ENCODE results near the gene HERPUD2.
"Not testable (repeated sequence)": the region's sequence is repeated elsewhere in the genome, so short reads cannot be mapped to it uniquely, and the experiment has no call there.

Gene HERPUD2

DNA sequence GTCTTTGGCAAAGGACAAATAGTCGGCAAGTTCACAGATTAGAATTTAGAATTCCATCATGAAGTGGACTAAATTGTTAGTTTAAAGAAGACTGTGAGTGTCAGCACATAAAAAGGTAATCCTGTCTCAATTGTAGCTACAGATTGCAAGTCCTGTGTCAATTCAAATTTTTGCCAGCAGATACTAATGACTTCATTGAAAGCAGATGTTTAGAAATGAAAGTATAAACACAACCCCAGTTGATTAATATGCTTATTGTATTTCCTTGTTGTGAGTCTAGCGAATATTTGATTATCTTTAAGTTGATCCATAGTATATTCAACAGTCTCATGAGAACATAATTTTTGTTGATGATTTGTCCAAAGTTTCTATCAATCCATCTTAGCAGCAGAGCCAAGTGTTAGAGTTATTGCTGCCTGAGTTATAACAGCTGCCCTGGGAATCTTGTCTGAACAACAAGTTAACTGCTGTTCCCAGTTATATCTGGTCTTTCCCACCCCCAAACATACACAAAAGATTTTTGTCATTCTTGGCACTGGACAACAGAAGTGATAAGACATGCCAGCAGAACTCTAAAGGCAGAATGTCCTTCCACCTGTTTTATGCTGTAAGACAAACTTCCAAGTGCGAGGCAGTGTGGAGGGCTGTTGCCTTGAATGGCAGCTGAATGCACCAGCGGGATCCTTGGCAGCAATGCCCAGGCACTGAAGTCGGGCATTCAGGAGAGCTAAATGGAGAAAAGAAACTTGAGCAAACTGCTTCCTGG lies 21.3 kb upstream of the HERPUD2 start:
- in situ Hi-C loops (cut with HindIII; ENCODE audit: low sequenced_read_pairs), result loop anchor here (25.0 kb wide), 1 partner anchor 171 kb away; no protein-coding TSS in a partner anchor

DNA sequence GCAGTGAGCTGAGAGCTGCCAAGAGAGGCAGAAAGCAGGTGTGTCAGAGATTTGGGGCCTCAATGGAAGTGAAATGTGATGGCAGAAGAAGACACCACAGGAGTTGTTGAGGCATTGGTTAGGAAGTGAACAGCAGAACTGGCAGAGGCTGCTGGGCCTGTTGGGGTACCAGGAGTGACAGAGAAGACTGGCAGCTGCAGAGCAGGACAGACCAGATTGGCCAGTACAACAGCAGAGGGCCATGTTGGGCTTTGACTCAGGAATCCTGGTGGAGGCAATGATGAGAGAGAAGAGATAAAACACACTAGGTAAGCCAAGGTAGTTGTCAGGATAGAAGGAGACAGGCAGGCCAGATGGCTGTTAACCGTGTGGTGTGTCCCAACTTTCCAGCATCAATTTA lies 19.9 kb upstream of the HERPUD2 start:
- in situ Hi-C loops (cut with HindIII; ENCODE audit: low sequenced_read_pairs), result loop anchor here (25.0 kb wide), 1 partner anchor 172 kb away; no protein-coding TSS in a partner anchor

DNA sequence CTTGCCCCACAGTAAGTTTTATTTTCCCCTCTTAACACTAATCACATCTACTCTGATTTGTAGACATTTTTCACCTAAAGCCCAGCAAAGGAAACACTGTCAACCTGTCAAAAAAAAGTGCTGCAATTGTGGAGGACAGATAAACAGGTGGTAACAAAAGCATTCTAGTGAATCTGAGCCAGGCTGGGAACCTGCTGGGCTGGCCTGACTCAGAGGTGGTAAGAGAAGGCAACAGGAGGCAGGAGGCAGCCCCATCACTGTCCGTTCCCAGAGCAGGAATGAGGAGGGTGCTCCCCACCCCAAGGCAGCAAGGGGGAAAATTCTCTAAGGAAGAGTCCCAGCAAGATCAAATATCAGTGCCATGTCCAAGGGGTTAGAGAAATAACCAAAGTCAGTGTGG lies 19.5 kb upstream of the HERPUD2 start:
- in situ Hi-C loops (cut with HindIII; ENCODE audit: low sequenced_read_pairs), result loop anchor here (25.0 kb wide), 1 partner anchor 173 kb away; no protein-coding TSS in a partner anchor

DNA sequence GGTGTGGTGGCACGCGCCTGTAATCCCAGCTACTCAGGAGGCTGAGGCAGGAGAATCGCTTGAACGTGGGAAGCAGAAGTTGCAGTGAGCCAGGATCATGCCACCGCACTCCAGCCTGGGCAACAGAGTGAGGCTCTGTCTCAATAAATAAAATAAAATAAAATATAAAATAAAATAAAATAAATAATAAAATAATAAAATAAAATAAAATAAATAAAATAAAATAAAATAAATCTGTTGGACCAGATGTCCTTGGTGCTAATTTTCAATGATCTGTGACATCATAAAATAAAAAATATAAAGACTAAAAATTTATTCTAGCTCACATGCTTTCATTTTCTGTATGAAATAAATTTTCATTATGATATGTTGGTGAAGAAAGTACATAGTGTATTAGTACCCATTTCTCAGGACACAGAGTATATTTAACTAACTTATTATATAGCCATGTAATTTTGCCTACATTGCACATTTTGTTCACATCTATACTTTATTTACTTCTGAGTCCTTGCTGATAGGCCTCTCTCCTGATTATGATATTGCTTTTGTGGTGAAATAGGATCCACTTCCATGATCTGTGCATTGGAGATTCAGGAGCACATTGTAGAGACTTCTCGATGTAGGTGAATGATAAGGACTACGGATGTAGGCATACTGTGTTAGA lies 17.8 kb upstream of the HERPUD2 start:
- in situ Hi-C loops (cut with HindIII; ENCODE audit: low sequenced_read_pairs), result loop anchor here (25.0 kb wide), 1 partner anchor 175 kb away; no protein-coding TSS in a partner anchor

DNA sequence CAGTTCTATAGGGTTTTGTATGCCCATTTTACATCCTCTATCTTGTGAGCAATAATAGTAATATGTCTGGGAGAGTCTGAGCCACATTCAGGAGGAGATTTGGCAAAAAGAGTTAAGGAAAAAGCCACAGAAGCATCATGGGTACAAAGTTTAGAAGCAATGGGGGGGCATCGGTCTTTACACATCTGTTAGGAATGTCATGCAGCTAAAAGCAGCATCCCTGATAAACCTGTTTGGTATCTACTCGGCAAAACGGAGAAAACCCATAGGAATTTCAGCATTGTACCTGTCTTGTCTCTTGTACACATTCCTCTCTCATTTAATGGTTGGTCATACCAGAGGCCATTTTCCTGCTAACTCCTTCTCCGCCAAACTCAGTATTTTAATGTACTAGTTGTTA lies 12.5 kb upstream of the HERPUD2 start:
- in situ Hi-C loops (cut with HindIII; ENCODE audit: low sequenced_read_pairs), result loop anchor here (25.0 kb wide), 1 partner anchor 180 kb away; no protein-coding TSS in a partner anchor

DNA sequence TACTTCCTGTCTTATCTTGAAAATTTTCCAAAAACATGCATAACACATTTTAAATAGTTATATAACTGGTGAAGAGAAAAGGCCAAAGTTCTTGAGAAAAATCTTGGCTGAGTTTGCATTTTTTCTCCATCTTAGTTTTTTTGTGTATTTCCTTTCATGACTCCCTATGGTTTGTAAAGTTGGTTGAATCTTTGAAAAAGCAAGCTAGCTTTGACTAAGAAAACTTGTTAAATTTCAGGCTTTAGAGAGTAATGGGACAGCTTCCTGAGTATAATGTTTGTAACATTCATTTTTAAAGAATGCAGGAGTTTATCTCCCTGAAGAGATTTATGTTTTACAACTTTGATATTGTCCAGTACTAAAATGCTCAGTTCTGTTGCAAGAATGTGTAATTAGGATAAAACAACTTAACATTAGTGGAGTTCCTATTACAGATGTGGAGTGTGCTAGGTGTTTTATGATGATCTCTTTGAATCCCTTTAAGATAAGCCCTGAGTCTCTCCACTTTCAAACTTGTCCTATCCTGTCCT lies 11.1 kb upstream of the HERPUD2 start:
- in situ Hi-C loops (cut with HindIII; ENCODE audit: low sequenced_read_pairs), result loop anchor here (25.0 kb wide), 1 partner anchor 181 kb away; no protein-coding TSS in a partner anchor

DNA sequence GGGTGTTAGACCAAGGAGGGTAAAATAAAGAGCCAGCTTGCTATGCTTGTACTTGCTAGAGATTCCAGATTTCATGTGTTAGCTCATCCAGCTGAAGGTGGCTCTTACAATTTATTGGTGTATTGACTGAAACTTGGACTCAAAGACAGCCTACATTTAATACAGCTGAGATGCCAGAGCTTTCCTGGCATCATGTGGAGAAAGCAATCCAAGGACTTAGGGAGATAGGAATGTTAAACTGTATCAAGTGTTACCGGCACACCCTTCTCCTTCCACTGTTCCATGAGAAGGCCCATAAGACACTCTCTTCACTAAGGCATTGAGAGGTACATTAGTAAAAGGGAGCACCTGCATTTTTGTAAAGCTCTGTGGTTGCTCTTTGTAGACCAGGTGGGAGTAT lies 9.3 kb upstream of the HERPUD2 start:
- in situ Hi-C loops (cut with HindIII; ENCODE audit: low sequenced_read_pairs), result loop anchor here (25.0 kb wide), 1 partner anchor 183 kb away; no protein-coding TSS in a partner anchor

DNA sequence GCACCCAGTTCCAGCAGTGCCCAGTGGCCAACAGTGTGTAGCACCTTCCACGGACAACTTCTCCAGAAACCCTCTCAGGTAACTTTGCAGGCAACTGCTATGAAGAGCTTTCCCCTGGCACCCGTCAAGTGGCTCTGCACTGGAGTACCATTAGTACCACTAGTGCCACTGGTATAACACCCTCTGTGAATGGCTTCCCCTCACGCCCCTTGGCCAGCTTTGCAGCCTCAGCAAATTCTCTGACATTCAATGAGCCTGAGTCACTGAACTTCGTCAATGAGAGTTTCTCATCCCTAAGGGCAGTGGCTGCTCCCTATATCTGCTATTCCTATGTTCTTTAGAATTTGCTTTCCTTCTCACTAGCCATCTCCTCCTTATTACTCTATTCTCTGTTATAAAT lies 7.6 kb upstream of the HERPUD2 start:
- in situ Hi-C loops (cut with HindIII; ENCODE audit: low sequenced_read_pairs), result loop anchor here (25.0 kb wide), 1 partner anchor 185 kb away; no protein-coding TSS in a partner anchor

DNA sequence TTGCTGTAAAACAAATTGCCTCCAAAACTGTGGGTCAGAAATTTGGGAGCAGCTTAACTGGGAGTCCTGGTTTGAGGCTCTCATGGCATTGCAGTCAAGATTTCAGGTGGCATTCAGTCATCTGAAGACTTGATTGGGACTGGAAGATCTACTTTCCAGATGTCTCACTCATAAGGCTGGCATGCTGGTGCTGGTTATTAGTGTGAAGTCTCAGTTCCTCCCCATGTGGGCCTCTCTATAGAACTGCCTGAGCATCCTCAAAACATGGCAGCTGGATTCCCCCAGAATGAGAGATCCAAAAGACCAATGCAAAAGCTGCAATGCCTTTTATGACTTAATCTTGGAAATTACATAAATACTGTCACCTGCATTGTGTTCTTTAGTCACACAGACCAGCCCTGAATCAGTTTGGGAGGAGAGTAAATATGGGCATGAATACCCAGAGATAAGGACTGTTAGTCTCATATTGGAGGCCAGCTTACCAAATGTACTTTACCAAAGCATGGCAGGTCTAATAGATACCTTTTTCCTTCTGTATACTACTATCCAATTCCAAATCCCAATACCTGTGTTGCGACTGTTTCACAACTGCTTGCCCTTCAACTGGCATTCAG lies 6.5 kb upstream of the HERPUD2 start:
- in situ Hi-C loops (cut with HindIII; ENCODE audit: low sequenced_read_pairs), result loop anchor here (25.0 kb wide), 1 partner anchor 186 kb away; no protein-coding TSS in a partner anchor

DNA sequence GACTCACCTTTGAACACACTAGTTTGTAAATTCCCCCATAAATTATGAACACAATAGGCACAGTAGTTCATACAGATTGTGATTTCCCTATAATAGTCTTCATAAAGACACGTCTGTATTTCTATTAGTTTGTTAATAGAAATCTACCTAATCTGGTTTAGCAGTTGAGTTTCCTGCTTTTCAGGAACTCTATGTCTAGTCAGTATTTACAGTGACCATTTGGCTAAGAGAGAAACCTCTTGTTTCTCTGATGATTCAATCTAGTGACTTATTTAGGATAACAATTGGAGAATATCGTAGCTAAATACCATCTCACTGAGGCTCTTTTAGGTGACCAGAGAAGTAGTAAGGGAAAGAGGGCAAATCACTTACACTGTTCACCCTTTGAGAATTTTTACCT lies 5.9 kb upstream of the HERPUD2 start:
- in situ Hi-C loops (cut with HindIII; ENCODE audit: low sequenced_read_pairs), result loop anchor here (25.0 kb wide), 1 partner anchor 186 kb away; no protein-coding TSS in a partner anchor

DNA sequence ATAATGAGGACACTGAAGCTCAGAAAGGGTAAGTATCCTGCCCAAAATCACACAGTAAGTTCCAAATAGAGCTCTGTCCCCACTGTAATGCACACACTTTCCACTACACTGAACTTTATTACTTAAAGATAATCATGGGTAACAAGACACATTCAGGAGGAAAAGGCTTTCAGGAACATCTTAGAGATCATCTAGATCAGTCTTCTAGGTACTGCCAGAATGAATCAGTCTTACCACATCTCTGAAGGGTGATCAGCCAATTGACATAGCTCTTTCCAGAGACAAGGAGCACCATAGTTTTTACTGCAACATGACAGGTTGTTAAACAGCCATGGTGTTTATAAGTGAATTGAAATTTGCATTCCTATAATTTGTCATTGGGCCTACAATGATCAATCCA lies 5.4 kb upstream of the HERPUD2 start:
- in situ Hi-C loops (cut with HindIII; ENCODE audit: low sequenced_read_pairs), result loop anchor here (25.0 kb wide), 1 partner anchor 187 kb away; no protein-coding TSS in a partner anchor

DNA sequence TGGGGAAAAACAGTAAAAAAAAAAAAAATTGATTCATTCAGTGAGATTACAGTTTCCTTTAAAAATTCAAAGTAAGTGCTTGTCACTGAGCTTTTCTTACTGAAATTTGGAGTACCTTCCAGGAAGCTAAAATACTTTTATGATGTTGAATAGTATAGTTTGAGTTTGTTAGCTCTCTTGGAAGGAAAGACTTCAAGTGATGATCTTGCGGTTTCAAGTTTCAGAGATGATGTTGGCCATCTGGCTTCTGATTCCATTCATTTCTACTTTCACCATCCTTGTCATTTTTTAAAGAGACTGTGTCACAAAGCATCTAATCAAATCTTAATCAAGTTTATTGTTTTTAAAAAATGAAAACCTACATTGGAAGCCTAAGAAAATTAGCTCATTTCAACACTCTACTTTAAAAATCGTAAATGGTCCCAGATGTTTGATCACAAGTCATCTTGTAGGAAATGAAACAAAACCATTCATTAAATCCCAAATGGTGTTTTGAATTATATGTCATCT lies 4.9 kb upstream of the HERPUD2 start:
- in situ Hi-C loops (cut with HindIII; ENCODE audit: low sequenced_read_pairs), result loop anchor here (25.0 kb wide), 1 partner anchor 187 kb away; no protein-coding TSS in a partner anchor

DNA sequence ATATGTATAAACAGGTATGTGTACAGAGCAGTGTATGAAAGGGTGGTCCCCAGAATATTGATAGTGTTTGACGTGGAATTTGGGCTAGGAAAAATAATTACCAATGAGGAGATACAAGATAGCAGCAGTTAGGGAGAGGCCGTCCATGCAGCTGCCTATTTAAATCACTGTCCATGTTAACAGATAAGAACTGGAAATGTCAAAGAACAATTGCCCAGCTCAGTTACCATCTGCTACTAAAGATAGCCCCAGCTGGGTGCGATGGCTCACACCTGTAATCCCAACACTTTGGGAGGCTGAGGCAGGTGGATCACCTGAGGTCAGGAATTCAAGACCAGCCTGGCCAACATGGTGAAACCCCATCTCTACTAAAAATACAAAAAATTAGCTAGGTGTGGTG lies 3.4 kb upstream of the HERPUD2 start:
- in situ Hi-C loops (cut with HindIII; ENCODE audit: low sequenced_read_pairs), result not testable (repeated sequence)

DNA sequence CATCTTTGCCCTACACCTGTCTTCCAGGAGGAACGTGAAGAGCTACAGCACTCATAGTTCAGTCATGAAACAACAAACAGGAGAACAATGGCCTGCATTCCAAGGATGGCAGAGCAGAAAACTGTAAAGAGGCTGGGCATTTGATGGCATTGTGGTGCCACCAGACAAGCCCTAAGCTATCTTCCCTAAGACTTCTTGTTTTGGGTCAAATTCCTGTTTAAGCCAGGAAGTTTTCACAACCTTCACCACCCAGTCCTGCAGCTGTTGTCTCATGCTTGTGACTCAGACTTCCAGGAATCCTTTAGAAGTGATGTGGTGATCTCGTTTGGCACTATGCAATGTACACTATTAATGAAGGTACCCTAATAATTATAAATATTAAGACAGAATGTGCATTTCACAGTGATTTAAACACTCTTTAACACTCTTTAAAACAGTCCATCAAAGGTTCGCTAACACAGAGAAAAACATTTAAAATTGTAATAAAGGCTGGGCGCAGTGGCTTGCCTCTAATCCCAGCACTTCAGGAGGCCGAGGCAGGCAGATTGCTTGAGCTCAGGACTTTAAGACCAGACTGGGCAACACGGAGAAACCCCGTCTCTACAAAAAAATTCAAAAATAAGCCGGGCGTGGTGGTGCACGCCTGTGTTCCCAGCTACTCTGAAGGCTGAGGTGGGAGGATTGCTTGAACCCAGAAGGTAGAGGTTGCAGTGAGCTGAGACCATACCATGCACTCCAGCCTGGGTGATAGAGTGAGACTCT lies 2.7 kb upstream of the HERPUD2 start:
- in situ Hi-C loops (cut with HindIII; ENCODE audit: low sequenced_read_pairs), result no loop called here

DNA sequence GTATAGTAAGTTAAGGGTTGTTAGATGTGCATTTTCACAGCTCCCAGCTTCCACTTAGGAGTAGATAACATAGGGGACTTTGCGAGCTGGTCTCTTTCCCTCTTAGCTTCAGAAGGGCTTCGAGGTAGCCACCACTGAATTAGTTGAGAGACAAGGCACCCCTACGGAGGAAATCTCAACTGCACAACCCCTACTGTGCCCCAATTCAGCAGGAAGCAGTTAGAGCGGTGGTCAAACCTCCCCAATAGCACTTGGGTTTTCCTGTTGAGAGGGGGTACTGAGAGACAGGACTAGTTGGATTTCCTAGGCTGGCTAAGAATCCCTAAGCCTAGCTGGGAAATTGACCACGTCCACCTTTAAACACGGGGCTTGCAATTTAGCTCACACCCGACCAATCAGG lies 1.1 kb upstream of the HERPUD2 start:
- in situ Hi-C loops (cut with HindIII; ENCODE audit: low sequenced_read_pairs), result no loop called here

DNA sequence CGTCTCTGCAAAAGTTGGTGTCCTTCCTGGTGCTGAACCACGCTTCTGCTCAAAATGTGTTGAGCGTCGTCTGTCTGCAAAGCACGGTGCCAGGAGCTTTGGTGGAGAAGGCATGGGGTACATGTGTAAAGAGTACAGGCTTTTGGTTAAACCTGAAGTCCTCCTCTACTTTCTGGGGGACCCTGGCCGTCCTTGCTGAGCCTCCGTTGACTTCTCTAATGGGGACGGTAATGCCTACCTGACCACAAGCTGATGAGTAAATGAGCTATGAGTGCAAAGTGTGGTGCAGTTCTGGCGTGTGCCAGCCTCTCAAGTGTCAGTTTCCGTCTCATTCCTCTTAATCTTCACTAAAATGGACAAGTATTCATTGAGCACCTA lies 527 bp upstream of the HERPUD2 start:
- in situ Hi-C loops (cut with HindIII; ENCODE audit: low sequenced_read_pairs), result no loop called here

DNA sequence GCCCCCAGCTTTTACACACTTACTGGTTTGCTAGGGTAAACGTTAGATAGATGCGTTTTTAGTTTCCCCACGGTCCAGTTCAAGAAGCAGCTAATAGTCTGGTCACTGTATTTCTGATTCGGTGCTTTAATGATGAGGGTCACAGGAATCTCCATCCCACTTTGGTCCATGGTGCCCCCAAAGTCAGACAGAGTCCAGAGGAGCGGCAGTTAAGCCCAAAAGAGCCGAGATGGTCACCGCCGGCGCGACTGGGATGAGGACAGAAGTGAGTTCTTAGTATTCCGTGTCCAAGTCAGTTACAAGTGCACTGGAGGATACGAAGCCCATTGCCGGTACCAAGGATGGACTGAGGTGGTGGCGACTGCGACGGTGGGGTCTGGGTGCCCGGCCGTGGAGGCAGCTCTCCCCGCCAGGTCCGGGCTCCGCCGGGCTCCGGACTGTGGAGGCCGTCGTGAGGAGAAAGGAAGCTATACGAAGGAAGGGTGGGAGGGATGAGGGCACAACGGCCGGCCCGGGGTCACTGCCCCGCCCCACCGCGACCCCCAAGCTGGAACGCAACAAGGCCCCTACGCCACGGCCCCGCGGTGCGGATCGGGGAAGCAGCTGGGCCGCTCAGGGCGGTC lies 663 bp downstream of the HERPUD2 start:
- in situ Hi-C loops (cut with HindIII; ENCODE audit: low sequenced_read_pairs), result no loop called here

DNA sequence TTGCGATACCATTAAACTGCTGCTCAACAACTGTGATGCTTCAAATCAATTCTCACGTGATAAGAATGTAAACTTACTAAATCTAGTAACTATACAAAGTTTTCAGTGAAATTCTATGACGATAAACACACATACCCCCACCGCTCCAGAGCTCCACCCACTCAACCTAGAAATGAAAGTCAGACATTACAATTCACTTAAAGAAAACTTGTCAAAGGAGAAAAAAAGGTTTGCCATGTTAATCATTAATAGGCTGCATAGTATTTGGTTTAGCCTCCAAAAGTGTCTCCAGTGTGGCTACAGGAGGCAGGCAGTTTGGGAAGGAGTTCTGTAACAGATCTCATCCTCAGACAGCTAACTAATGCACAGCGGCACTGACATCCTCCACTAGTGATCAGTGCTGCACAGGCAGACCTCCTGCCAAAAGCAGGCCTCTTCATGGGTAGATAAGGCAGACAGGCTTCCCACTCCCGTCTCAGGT lies 3.1 kb downstream of the HERPUD2 start:
- in situ Hi-C loops (cut with HindIII; ENCODE audit: low sequenced_read_pairs), result no loop called here

DNA sequence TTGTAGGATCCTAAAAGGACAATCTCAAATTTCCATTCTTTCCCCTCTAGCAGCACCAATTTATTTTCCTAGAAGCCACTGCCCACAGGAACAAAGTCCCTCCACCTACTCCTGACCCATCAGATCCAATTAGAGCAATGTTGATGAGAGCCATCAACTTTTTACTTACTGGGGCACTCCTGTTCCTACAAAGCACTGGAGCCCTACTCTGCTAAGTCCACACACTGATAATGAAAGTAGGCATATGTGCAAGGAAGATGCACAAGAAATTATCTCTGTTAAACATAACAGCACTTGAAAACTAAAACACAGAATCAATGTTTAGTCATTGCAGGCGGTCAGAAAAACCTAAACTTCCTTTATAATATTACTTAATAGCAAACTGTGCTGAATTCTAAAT lies 3.6 kb downstream of the HERPUD2 start:
- in situ Hi-C loops (cut with HindIII; ENCODE audit: low sequenced_read_pairs), result no loop called here
